HCT116 (cell line): Measurements from ENCODE around the gene TAF4B. TPM values are rescaled to one million over a fixed set of nuclear protein-coding genes. Genes with fewer than 3 reads are reported as not detected.

Source experiments
- ATAC-seq: fragments of 200-7000 bp; cut with Tn5 transposase; 2 replicates; pipeline ENCODE4 v1.9.1; 2020; ENCODE audit warnings: mild to moderate bottlenecking, moderate library complexity
- BruUV-seq: library from RNA; stranded (reverse); fragments of 400-500 nt; replicated peaks from 2 replicates; lab custom pipeline; 2021; lab: Mats Ljungman, UMichigan
- CTCF ChIA-PET: fragments of 300-600 bp; sonication (Branson Sonifier 250); formaldehyde crosslinking; loops from one replicate; lab custom pipeline; 2021; ENCODE audit warnings: antibody characterized with exemption; lab: Charles Lee
- POLR2A ChIA-PET: fragments of 300-600, 350-600 bp; sonication (Branson Sonifier 250); formaldehyde crosslinking; loops from one replicate; lab custom pipeline; 2021; ENCODE audit warnings: antibody characterized with exemption; lab: Charles Lee
- RAD21 ChIA-PET, 2 experiments: fragments of 300-600 bp; sonication (Branson Sonifier 250); formaldehyde crosslinking; loops; one replicate each; lab custom pipeline; 2023; ENCODE audit warnings: low total read pairs in 2 of 2; ENCODE audit not compliant: uncharacterized antibody in 2 of 2, unreplicated experiment in 2 of 2, low non-redundant PET in 1 of 2; lab: Charles Lee
- DNase-seq: peaks from one replicate; pipeline ENCODE4 v3.0.0-alpha.2; 2010; ENCODE audit warnings: low read depth, low spot score
- H2AFZ ChIP-seq: fragments of 200-600 bp; shearing (Covaris generic), sonication (generic); 2 replicates; pipeline ENCODE4 v1.6.1; 2017; ENCODE audit warnings: low read depth, mixed run types, mixed read lengths, antibody characterized with exemption, low read length; ENCODE audit not compliant: poor library complexity, severe bottlenecking
- H3K27ac ChIP-seq: 2 replicates; pipeline ENCODE4 v1.5.1; 2012; ENCODE audit warnings: low read depth, low read length
- H3K27me3 ChIP-seq: fragments of 200-600 bp; sonication (generic); 2 replicates; pipeline ENCODE4 v1.6.1; 2016; ENCODE audit warnings: mixed run types, low read length, mixed read lengths; ENCODE audit not compliant: insufficient read depth
- H3K36me3 ChIP-seq, 2 experiments: fragments of 200-500 bp in 1 of 2; fragments of 200-600 bp in 1 of 2; sonication (Bioruptor generic) in 1 of 2; sonication (generic) in 1 of 2; 2 replicates each; pipeline versions ENCODE4 v1.5.1 to v1.6.1; 2014 to 2016; ENCODE audit warnings: low read length in 2 of 2, inconsistent platforms in 1 of 2, mixed read lengths in 1 of 2, mixed run types in 1 of 2; ENCODE audit not compliant: insufficient read depth in 2 of 2, control insufficient read depth in 1 of 2
- H3K4me1 ChIP-seq, 2 experiments: fragments of 200-600 bp in 1 of 2; sonication (generic) in 1 of 2; 2 replicates each; pipeline versions ENCODE4 v1.5.1 to v1.6.1; 2012 to 2017; ENCODE audit warnings: low read length in 2 of 2, inconsistent platforms in 1 of 2, mild to moderate bottlenecking in 1 of 2, mixed read lengths in 1 of 2, mixed run types in 1 of 2, moderate library complexity in 1 of 2; ENCODE audit not compliant: insufficient read depth in 2 of 2, control insufficient read depth in 1 of 2
- H3K4me2 ChIP-seq: fragments of 200-600 bp; sonication (generic); 2 replicates; pipeline ENCODE4 v1.6.1; 2017; ENCODE audit warnings: mixed run types, low read length, mixed read lengths
- H3K4me3 ChIP-seq, 2 experiments: fragments of 200-600 bp in 1 of 2; sonication (generic) in 1 of 2; replicated peaks in 1 of 2; 2 replicates each; pipeline ENCODE4 v1.5.1; 2011 to 2016; ENCODE audit warnings: low read length in 2 of 2, control low read depth in 1 of 2, low read depth in 1 of 2, mild to moderate bottlenecking in 1 of 2, mixed read lengths in 1 of 2, mixed run types in 1 of 2
- H3K79me2 ChIP-seq: fragments of 200-600 bp; sonication (generic); 2 replicates; pipeline ENCODE4 v1.6.1; 2017; ENCODE audit warnings: mild to moderate bottlenecking, mixed run types, low read length, moderate library complexity, mixed read lengths; ENCODE audit not compliant: insufficient read depth
- H3K9ac ChIP-seq: fragments of 200-600 bp; sonication (generic); 2 replicates; pipeline ENCODE4 v1.6.1; 2016; ENCODE audit warnings: low read length, mixed read lengths
- H3K9me2 ChIP-seq: fragments of 200-600 bp; sonication (generic), shearing (Covaris generic); 2 replicates; pipeline ENCODE4 v1.6.1; 2017; ENCODE audit warnings: mixed run types, mild to moderate bottlenecking, moderate library complexity; ENCODE audit not compliant: insufficient read depth
- H3K9me3 ChIP-seq, 2 experiments: fragments of 200-500 bp in 1 of 2; fragments of 200-600 bp in 1 of 2; sonication (Bioruptor generic) in 1 of 2; sonication (generic) in 1 of 2; 2 replicates each; pipeline ENCODE4 v1.6.1; 2014 to 2017; ENCODE audit warnings: low read length in 2 of 2, mixed read lengths in 2 of 2, inconsistent platforms in 1 of 2, low read depth in 1 of 2, mild to moderate bottlenecking in 1 of 2, mixed run types in 1 of 2, moderate library complexity in 1 of 2; ENCODE audit not compliant: control insufficient read depth in 1 of 2, insufficient read depth in 1 of 2
- H4K20me1 ChIP-seq: fragments of 200-600 bp; sonication (generic), shearing (Covaris generic); 2 replicates; pipeline ENCODE4 v1.6.1; 2017; ENCODE audit warnings: mixed run types, mild to moderate bottlenecking, moderate library complexity; ENCODE audit not compliant: insufficient read depth
- CBX3 ChIP-seq: IDR thresholded peaks from 2 replicates; pipeline ENCODE4 v1.6.1; 2012; ENCODE audit warnings: low read depth
- CEBPB ChIP-seq: IDR thresholded peaks from 2 replicates; pipeline ENCODE4 v1.6.1; 2012; ENCODE audit warnings: low read depth
- CTCF ChIP-seq, 3 experiments: fragments of 200-600 bp in 1 of 3; sonication (generic) in 1 of 3; IDR thresholded peaks in 2 of 3; conservative IDR thresholded peaks in 1 of 3; 2 replicates each; pipeline ENCODE4 v1.5.1; 2012 to 2017; ENCODE audit warnings: low read depth in 2 of 3, low read length in 2 of 3, antibody characterized with exemption in 1 of 3, borderline replicate concordance in 1 of 3, control low read depth in 1 of 3, mild to moderate bottlenecking in 1 of 3, mixed read lengths in 1 of 3, mixed run types in 1 of 3, moderate library complexity in 1 of 3; ENCODE audit not compliant: insufficient read depth in 1 of 3
- EGR1 ChIP-seq: IDR thresholded peaks from 2 replicates; pipeline ENCODE4 v1.6.1; 2012; ENCODE audit warnings: low read depth
- EZH2phosphoT487 ChIP-seq: fragments of 200-600 bp; IDR thresholded peaks from 2 replicates; pipeline ENCODE4 v1.6.1; 2018; ENCODE audit warnings: antibody characterized with exemption, borderline replicate concordance
- FOSL1 ChIP-seq: IDR thresholded peaks from 2 replicates; pipeline ENCODE4 v1.6.1; 2012; ENCODE audit warnings: low read depth
- JUND ChIP-seq: IDR thresholded peaks from 2 replicates; pipeline ENCODE4 v1.6.1; 2012
- POLR2A ChIP-seq: IDR thresholded peaks from 2 replicates; pipeline ENCODE4 v1.7.0; 2011; ENCODE audit warnings: borderline replicate concordance; ENCODE audit not compliant: insufficient read depth, insufficient read length; ENCODE audit errors: extremely low read depth
- RAD21 ChIP-seq: IDR thresholded peaks from 2 replicates; pipeline ENCODE4 v1.6.1; 2012; ENCODE audit warnings: low read depth, mild to moderate bottlenecking
- SIN3A ChIP-seq: IDR thresholded peaks from 2 replicates; pipeline ENCODE4 v1.6.1; 2012; ENCODE audit warnings: low read depth
- SP1 ChIP-seq: IDR thresholded peaks from 2 replicates; pipeline ENCODE4 v1.6.1; 2012; ENCODE audit warnings: low read depth
- SRF ChIP-seq: IDR thresholded peaks from 2 replicates; pipeline ENCODE4 v1.6.1; 2012; ENCODE audit warnings: low read depth
- TCF7L2 ChIP-seq: IDR thresholded peaks from 2 replicates; pipeline ENCODE4 v1.7.0; 2011; ENCODE audit warnings: borderline replicate concordance, inconsistent platforms; ENCODE audit not compliant: insufficient read depth, insufficient read length; ENCODE audit errors: extremely low read depth
- YY1 ChIP-seq: IDR thresholded peaks from 2 replicates; pipeline ENCODE4 v1.6.1; 2011; ENCODE audit warnings: low read length, low read depth, moderate library complexity, mild to moderate bottlenecking; ENCODE audit not compliant: insufficient replicate concordance; ENCODE audit errors: extremely low read depth
- ZFX ChIP-seq: fragments of 450-650 bp; IDR thresholded peaks from 2 replicates; pipeline ENCODE4 v1.6.1; 2017
- ZNF274 ChIP-seq: fragments of 200-500 bp; sonication (Bioruptor generic); IDR thresholded peaks from 2 replicates; pipeline ENCODE4 v1.6.1; 2014; ENCODE audit warnings: mild to moderate bottlenecking, low read depth, low read length, inconsistent platforms
- intact Hi-C: fragments of 100-400 bp; cut with micrococcal nuclease; formaldehyde crosslinking; loops from 2 replicates; pipeline ENCODE4 v1.10.0; 2022
- total RNA-seq: library from RNA; stranded (reverse); gene quantifications from one replicate; pipeline ENCODE4 v1.2.1, GENCODE V29; 2021; ENCODE audit not compliant: unreplicated experiment
- TF ChIP-seq, protein P1 (sequence below): IDR thresholded peaks from 2 replicates; pipeline ENCODE4 v1.6.1; 2012

The TAF4B gene
- total RNA-seq, 1 experiment from 2014 or later = 17.8 TPM

- Histone ChIP-seq H3K27me3 (no peaks in the 10 kb centered on the region), H3K9ac (no peak overlapping the region), H3K36me3 (no peaks in the 10 kb centered on the region), H2AFZ (no peak overlapping the region), H3K9me2 (no peaks in the 10 kb centered on the region), H3K4me2 (no peak overlapping the region), H3K4me3 (no peak overlapping the region), H4K20me1 (no peaks in the 10 kb centered on the region), H3K4me1 (no peaks in the 10 kb centered on the region), H3K27ac (no peak overlapping the region), H3K79me2 (no peaks in the 10 kb centered on the region), H3K9me3 (no peaks in the 10 kb centered on the region)
- intact Hi-C loops = no loop called here
- ChIA-PET POLR2A (no interaction called here), RAD21 (no interaction called here), CTCF (no interaction called here)
- DNase-seq (no peak), ATAC-seq (no peak)
- BruUV-seq = no TSS peak
- TF ChIP-seq FOSL1 = no peak
- no peak for TF ChIP-seq EZH2phosphoT487
- TF ChIP-seq ZNF274 = no peak
- TF ChIP-seq, protein P1, sequence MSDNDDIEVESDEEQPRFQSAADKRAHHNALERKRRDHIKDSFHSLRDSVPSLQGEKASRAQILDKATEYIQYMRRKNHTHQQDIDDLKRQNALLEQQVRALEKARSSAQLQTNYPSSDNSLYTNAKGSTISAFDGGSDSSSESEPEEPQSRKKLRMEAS = no peak
- TF ChIP-seq RAD21 = no peak
- no peak for TF ChIP-seq ZFX
- no peak for TF ChIP-seq SP1
- no peak for TF ChIP-seq YY1
- no peak for TF ChIP-seq TCF7L2
- no peak for TF ChIP-seq POLR2A
- TF ChIP-seq CTCF (IDR thresholded peaks at IDR 0.05 in 2 of 3, conservative IDR thresholded peaks at IDR 0.05 in 1 of 3; ENCODE audit: borderline replicate concordance in 1 of 3, insufficient read depth in 1 of 3, low read depth in 2 of 3, low read length in 2 of 3) = no peak
- TF ChIP-seq CBX3 = no peak
- TF ChIP-seq JUND = no peak
- no peak for TF ChIP-seq SIN3A
- no peak for TF ChIP-seq CEBPB
- TF ChIP-seq SRF = no peak
- no peak for TF ChIP-seq EGR1
Observed at GRCh38 chr18:26419746-26420145, 193.5 kb downstream of the TAF4B start.
